HG03280 (cell line): ENCODE data around the gene ELF2.
A peak's percentile ranks its signal among the peaks of the same experiment; 100 is the strongest.
"Not testable (repeated sequence)": the region's sequence is repeated elsewhere in the genome, so short reads cannot be mapped to it uniquely, and the experiment has no call there.

Experiments
- ATAC-seq: cut with Tn5 transposase; IDR thresholded peaks from one replicate; pipeline ENCODE4 v1.9.1; 2021; ENCODE audit warnings: mild to moderate bottlenecking, moderate library complexity; ENCODE audit not compliant: unreplicated experiment

The ELF2 gene

DNA sequence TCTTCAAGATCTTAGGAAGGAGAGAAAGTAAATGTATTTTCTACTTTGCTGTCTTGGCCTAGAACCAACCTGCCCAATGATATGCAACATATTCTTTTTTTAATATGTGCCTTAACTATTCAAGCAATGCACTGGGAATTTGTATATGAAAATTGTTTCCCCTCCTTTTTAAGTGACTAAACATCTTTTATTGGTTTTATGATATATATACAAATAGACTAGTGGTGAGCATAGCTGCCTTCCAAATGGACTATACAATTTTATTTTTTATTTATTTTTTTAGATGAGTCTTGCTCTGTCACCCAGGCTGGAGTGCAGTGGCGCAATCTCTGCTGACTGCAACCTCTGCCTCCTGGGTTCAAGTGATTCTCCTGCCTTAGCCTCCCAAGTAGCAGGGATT, 151.2 kb downstream of the ELF2 start:
- ATAC-seq, result no peak

DNA sequence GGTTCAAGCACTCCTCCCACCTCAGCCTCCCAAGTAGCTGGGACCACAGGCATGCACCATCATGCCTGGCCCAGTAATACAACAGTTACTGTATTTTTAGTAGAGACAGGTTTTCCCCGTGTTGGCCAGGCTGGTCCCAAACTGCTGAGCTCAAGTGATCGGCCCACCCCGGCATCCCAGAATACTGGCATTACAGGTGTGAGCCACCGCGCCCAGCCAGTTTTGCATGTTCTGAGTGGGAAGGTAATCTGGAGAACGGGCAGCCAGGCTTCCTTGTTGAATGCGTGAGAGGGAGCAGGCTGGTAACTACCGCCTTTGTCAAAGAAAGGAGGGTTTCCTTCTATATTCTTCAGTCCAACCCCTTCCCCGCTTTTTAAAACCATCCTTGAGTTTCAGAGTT, 152.3 kb downstream of the ELF2 start:
- ATAC-seq, result no peak

DNA sequence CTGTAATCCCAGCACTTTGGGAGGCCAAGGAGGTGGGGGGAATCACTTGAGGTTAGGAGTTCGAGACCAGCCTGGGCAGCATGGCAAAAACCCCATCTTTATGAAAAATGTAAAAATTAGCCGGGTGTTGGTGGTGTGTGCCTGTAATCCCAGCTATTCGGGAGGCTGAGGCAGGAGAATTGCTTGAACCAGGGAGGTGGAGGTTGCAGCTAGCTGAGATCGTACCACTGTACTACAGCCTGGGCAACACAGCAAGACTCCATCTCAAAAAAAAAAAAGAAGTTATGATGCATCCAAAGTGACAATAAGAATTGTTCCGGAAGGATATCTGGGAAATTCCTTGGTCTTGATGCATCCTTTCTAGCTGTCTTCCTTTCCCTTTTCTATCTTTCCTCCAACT, 154.2 kb downstream of the ELF2 start:
- no peak for ATAC-seq

DNA sequence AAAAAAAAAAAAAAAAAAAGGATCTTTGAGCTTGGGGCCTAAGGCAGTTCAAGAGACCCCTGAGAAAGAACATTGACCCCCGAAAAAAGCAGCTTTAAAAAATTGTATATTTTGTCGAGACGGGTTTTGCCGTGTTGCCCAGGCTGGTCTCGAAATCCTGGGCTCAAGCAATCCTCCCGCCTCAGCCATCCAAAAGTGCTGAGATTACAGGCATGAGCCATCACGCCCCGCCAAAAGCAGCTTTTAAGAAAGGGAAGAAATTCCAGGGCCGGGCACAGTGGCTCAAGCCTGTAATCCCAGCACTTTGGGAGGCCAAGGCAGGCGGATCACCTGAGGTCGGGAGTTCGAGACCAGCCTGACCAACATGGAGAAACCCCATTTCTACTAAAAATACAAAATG, 155.9 kb downstream of the ELF2 start:
- ATAC-seq, result not testable (repeated sequence)

DNA sequence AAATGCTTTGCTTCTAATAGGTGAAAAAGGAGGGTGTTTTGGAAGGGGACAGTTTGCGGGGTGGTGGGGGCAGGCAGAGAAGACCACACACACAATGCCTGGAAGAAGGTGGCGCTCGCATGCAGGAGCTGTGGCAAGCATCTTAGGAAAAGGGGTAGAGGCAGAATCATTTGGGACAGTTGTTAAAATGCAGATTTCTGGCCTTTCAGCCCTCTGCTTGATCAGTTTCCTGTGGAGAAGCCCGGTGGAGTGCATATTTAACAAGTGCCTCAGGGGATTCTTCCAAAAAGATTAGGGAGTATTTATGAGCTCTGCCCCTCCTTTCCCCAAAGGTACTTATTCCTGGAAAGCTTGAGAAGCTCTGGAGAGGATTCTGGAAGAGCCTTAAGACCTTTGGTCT, 156.6 kb downstream of the ELF2 start:
- ATAC-seq, result no peak

DNA sequence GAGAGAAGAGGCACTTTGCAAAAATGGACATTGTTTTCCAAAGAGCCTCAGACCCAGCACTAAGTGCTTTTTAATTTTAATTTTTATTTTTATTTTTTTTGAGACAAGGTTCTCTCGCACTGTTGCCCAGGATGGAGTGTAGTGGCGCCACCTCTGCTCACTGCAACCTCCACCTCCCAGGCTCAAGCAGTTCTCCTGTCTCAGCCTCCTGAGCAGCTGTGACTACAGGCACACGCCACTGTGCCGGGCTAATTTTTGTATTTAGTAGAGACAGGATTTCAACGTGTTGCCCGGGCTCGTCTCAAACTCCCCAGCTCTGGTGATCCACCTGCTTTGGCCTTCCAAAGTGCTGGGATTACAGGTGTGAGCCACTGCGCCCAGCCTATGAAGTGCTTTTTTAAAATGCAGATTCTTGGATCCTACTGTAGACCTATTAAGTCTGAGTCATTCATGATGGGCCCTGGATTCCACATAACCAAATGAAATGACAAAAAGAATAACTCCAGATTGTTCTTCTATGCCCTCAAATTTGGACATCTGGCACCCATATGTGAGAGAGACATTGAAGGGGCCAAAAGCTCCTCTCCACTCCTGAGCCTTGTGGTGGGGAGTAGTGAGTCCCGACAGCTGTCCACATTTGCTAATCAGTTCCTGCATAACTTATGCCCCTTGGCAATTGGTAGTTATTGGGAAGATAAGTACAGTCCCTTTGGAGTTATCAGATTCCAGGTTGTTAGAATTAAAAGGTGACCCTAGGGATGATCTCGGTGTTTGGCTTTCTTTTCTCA, 157.9 kb downstream of the ELF2 start:
- ATAC-seq, result no peak

DNA sequence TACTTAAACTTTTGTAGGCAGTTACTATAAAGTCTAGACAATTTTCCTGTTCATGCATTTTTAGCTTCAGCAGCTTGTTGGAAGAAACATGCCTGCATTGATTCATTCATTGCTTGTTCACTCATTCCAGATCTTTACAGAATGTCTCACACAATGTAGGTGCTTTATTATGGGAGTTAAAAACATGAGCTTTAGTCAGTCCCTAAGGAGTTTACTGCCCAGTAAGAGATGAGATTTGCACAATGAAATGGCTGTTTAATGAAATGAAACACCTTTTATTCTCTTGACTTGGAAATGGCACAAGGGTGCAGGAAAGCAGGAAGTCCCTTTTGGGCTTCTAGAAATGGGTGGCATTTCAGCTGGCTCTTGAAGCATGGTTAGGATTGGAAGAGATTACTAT, 158.5 kb downstream of the ELF2 start:
- ATAC-seq, result no peak

DNA sequence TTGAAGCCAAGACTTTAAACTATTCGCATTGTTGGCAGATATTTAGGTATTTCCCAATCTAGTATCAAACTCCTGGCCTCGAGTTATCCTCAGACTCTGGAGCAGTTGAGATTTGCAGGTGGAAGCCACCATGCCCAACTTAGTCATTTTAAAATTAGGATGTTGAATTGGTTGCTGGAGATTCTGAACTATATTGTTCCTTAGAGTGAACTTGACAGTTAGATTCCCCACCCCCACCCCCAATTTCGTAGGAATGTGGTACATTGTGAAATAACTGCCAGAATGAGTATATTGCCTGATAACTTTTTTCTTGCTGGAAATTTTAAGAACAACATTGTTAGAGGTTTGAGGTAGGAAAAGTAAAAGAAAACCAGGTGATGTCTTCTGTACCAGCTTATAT, 159.2 kb downstream of the ELF2 start:
- no peak for ATAC-seq

DNA sequence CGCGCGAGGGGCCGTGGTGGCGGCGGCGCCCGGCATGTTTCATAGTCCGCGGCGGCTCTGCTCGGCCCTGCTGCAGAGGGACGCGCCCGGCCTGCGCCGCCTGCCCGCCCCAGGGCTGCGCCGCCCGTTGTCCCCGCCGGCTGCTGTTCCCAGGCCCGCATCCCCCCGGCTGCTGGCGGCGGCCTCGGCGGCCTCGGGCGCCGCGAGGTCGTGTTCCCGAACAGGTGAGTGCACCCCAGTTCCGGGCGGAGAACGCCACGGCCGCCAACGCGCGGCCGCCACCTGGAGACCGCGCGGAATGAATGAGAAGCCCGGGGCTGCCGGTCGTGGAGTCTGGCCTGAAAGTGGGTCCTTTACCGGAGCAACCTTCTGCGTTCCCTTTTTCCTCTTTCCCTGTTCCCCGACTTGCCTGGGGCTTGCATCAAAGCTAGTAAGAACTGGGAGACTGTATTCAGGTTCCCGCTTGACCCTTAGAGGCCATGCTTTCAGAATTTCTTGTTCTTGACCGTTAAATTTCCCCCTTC, 161.0 kb downstream of the ELF2 start:
- peak; percentile 40 for ATAC-seq

DNA sequence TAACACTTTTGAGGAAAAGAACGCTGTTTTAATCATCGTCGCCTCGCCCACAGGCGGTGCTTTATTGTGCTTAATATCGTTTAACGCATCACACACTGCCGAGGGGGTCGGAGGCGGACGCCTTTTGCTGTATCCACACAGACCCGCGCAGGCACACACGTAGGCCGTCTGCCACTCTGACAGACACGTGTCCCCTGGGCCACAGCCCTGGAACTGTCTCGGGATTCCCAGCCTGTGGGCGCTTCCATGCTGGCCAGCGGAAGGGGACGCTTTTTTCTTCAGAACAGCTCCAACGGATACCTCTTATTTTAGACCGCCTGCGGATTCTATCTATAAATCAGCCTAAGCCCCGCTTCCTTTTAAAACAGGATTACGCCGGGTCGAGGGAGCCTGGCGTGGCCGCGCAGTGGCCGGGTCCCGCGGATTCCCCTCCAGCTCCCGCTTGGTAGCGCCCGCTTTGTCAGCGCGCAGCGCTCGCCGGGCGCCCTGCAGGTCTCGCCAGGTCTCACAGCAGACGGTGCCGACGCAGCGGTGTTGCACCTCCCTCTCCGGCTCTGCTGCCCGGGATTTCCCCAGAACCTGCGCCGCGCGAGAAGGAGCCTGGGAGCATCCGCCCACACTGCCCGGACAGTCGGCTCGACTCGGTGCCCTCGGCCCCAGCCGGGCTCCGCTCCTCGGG, 161.6 kb downstream of the ELF2 start, which contains the start of gene NOCT:
TSS of gene NOCT (plus strand) at position 513 of the 679 bp plus-strand sequence. CDS start 201 bp downstream, outside the sequence.
- peak; percentile 91 for ATAC-seq

DNA sequence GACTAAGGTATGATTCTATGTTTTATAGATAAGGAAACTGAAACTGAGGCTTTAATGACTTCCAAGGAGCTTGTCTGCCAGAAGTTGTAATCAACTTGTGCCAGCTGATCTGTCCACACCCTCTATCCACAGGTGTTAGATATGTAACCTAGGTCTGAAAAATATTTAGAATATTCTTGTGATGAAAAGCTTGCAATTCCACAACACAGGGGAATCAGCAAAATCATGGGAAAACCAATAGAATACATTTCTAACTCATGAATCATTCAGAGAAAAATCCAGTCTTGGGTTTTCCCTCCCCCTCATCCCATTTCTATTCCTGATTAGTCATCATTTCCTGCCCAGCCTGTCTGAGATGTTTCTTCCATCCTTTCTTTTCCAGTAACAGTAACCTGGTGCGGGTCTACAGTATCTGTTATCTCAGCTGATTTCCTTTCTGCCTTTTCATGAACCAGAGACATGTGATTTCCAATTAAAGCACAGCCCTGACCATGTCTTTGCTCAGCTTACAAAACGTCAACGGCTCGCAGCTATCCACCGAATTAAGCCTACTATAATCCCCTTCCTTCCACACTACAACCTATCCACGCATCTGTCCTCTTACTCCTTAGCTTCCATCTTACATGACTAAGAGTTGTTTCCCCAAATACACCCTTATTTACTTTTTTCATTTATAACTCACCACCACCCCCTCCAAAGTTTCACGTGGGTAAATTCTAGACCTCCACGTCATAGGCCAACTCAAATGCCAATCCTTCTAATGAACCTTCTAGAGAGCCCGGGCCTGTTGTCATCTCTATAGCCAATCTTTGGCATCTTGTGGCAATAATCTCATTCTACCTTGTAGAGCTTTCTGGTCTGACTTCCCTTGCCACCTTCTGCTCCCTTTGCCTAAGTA, 162.4 kb downstream of the ELF2 start:
- ATAC-seq, result peak; percentile 20

DNA sequence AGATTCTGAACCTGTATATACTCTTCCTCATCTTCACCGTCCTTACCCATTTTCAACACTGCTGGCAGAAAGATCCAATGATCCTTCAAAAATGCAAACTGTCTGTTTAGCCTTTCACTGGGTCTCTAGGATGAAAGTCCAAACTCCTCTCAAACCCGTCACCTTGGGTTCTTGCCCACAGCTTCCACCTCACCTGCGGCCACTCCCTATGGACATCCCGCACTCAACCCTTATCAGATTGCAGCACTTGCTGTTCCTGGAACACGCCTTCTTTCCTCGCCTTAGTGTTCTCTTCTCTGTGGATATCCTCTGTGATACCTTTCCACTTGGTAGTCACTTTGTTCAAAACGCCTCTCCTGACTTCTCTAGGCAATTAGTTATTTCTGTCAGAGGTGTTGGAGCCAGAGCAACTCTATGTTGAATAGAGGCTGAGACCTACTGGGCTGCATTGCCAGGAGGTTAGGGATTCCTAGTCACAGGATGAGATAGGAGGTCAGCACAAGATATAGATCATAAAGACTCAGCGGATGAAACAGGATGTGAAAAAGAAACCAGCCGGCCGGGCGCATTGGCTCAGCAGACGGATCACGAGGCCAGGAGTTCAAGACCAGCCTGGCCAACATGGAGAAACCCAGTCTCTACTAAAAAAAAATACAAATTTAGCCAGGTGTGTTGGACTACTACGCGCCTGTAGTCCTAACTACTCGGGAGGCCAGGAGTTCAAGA, 165.6 kb downstream of the ELF2 start:
- ATAC-seq, result no peak

DNA sequence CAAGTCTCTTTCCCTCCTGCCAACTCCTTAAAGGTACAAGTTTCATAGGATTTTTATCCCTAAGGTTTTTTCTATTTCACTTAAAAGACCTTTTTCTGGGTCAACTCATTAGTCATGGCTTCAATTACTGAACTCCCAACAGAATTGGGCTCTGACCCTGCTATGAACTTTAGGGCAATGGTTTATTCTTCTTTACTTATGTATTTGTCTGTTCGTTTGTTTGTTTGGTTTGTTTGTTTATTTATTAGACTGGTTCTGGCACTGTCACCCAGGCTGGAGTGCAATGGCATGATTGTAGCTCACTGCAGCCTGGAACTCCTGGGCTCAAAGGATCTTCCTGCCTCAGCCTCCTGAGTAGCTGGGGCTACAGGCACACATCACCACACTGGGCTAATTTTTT, 167.3 kb downstream of the ELF2 start:
- no peak for ATAC-seq

DNA sequence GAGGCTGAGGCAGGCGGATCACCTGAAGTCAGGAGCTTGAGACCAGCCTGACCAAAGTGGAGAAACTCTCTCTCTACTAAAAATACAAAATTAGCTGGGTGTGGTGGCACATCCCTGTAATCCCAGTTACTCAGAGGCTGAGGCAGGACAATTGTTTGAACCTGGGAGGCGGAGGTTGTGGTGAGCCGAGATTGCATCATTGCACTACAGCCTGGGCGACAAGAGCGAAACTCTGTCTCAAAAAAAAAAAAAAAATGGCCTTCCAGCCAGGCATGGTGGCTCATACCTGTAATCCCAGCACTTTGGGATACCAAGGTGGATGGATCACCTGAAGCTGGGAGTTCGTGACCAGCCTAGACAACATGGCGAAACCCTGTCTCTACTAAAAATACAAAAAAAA, 168.7 kb downstream of the ELF2 start:
- ATAC-seq, result not testable (repeated sequence)

DNA sequence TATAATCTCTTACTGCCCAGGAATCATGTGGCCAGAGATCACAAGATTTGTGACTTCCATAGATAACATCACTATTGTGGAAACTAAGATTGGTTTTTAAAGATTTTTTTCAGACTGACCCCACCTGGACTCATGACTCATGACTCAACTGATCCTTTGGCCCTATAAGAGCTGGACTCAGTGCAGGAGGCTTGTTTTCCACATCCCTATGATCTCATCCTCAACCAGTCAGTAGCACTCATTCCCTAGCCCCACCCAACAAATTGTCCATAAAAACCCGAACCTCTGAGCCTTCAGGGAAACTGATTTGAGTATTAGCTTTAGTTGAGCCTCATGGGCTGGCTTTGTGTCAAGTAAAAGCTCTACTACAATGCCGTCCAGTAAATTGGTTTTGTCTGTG, 169.4 kb downstream of the ELF2 start:
- no peak for ATAC-seq
